HEK293 (cell line): ENCODE measurements around the gene P2RX6.

Source experiments
- CTCF ChIA-PET: fragments of 350-600 bp; formaldehyde crosslinking; extraction: SDS; loops from one replicate; lab custom pipeline; 2021; ENCODE audit warnings: antibody characterized with exemption; lab: Yijun Ruan, JAX
- POLR2A ChIA-PET: fragments of 300-600 bp; formaldehyde crosslinking; extraction: SDS; loops from one replicate; lab custom pipeline; 2020; ENCODE audit warnings: antibody characterized with exemption, inconsistent platforms; lab: Yijun Ruan, JAX
- H3K27ac ChIP-seq: fragments of 200-500 bp; sonication (Bioruptor generic); 2 replicates; pipeline ENCODE4 v1.5.1; 2014; ENCODE audit warnings: low read depth, low read length, control low read depth, inconsistent platforms; ENCODE audit errors: extremely low read depth
- H3K36me3 ChIP-seq, 2 experiments: fragments of 200-500 bp in 1 of 2; sonication (Bioruptor generic) in 1 of 2; 1 replicate in 1 of 2; 2 replicates in 1 of 2; pipeline ENCODE4 v1.5.1; 2014 to 2017; ENCODE audit warnings: inconsistent platforms in 2 of 2, low read length in 2 of 2; ENCODE audit not compliant: control insufficient read depth in 2 of 2, insufficient read depth in 1 of 2
- H3K4me1 ChIP-seq: fragments of 200-500 bp; sonication (Bioruptor generic); 2 replicates; pipeline ENCODE4 v1.5.1; 2014; ENCODE audit warnings: mild to moderate bottlenecking, low read length, inconsistent platforms; ENCODE audit not compliant: control insufficient read depth, insufficient read depth
- H3K4me3 ChIP-seq: 2 replicates; pipeline ENCODE4 v1.5.1; 2011; ENCODE audit warnings: low read depth, mild to moderate bottlenecking, control low read depth, low read length, moderate library complexity
- H3K9me3 ChIP-seq: fragments of 200-500 bp; sonication (Bioruptor generic); 2 replicates; pipeline ENCODE4 v1.5.1; 2014; ENCODE audit warnings: low read depth, low read length, inconsistent platforms; ENCODE audit not compliant: control insufficient read depth, insufficient read depth
- BCL11A ChIP-seq: fragments of 450-650 bp; formaldehyde crosslinking; IDR thresholded peaks from 2 replicates; pipeline ENCODE4 v1.5.1; 2016; ENCODE audit warnings: low read depth, missing biosample characterization, missing genetic modification characterization
- GLI2 ChIP-seq: fragments of 450-650 bp; formaldehyde crosslinking; IDR thresholded peaks from 2 replicates; pipeline ENCODE4; 2017; ENCODE audit warnings: missing biosample characterization, missing genetic modification characterization, low read depth, borderline replicate concordance
- PATZ1 ChIP-seq: fragments of 450-650 bp; formaldehyde crosslinking; IDR thresholded peaks from 2 replicates; pipeline ENCODE4 v1.5.1; 2016; ENCODE audit warnings: missing biosample characterization, missing genetic modification characterization
- RBAK ChIP-seq: fragments of 450-650 bp; formaldehyde crosslinking; IDR thresholded peaks from 2 replicates; pipeline ENCODE4 v1.5.1; 2016; ENCODE audit warnings: missing biosample characterization, missing genetic modification characterization
- SCRT1 ChIP-seq: fragments of 450-650 bp; formaldehyde crosslinking; IDR thresholded peaks from 2 replicates; pipeline ENCODE4 v1.5.1; 2016; ENCODE audit warnings: missing biosample characterization, missing genetic modification characterization, borderline replicate concordance
- ZBTB21 ChIP-seq: fragments of 450-650 bp; formaldehyde crosslinking; IDR thresholded peaks from 2 replicates; pipeline ENCODE4 v1.5.1; 2017; ENCODE audit warnings: missing biosample characterization, missing genetic modification characterization
- ZBTB26 ChIP-seq: fragments of 450-650 bp; formaldehyde crosslinking; optimal IDR thresholded peaks from 2 replicates; pipeline ENCODE3; 2016; ENCODE audit warnings: missing biosample characterization, mild to moderate bottlenecking, missing genetic modification characterization
- ZBTB48 ChIP-seq: fragments of 450-650 bp; formaldehyde crosslinking; IDR thresholded peaks from 2 replicates; pipeline ENCODE4 v1.5.1; 2016; ENCODE audit warnings: missing biosample characterization, missing genetic modification characterization
- ZBTB49 ChIP-seq: fragments of 450-650 bp; formaldehyde crosslinking; IDR thresholded peaks from 2 replicates; pipeline ENCODE4 v1.5.1; 2016; ENCODE audit warnings: missing biosample characterization, missing genetic modification characterization, low read depth
- ZNF121 ChIP-seq: fragments of 450-650 bp; formaldehyde crosslinking; IDR thresholded peaks from 2 replicates; pipeline ENCODE4 v1.5.1; 2016; ENCODE audit warnings: missing biosample characterization, missing genetic modification characterization
- ZNF19 ChIP-seq: fragments of 450-650 bp; formaldehyde crosslinking; IDR thresholded peaks from 2 replicates; pipeline ENCODE4; 2016; ENCODE audit warnings: missing biosample characterization, missing genetic modification characterization, low read depth
- ZNF223 ChIP-seq: fragments of 450-650 bp; formaldehyde crosslinking; IDR thresholded peaks from 2 replicates; pipeline ENCODE4 v1.5.1; 2016; ENCODE audit warnings: missing biosample characterization, missing genetic modification characterization
- ZNF266 ChIP-seq: fragments of 450-650 bp; formaldehyde crosslinking; IDR thresholded peaks from 2 replicates; pipeline ENCODE4 v1.5.1; 2016; ENCODE audit warnings: missing biosample characterization, missing genetic modification characterization, low read depth
- ZNF280D ChIP-seq: fragments of 450-650 bp; formaldehyde crosslinking; IDR thresholded peaks from 2 replicates; pipeline ENCODE4 v1.5.1; 2016; ENCODE audit warnings: missing biosample characterization, missing genetic modification characterization
- ZNF398 ChIP-seq: fragments of 450-650 bp; formaldehyde crosslinking; IDR thresholded peaks from 2 replicates; pipeline ENCODE4 v1.5.1; 2017; ENCODE audit warnings: missing biosample characterization, missing genetic modification characterization
- ZNF488 ChIP-seq: fragments of 450-650 bp; formaldehyde crosslinking; IDR thresholded peaks from 2 replicates; pipeline ENCODE4 v1.5.1; 2016; ENCODE audit warnings: missing biosample characterization, missing genetic modification characterization
- ZNF510 ChIP-seq: fragments of 450-650 bp; formaldehyde crosslinking; IDR thresholded peaks from 2 replicates; pipeline ENCODE4 v1.5.1; 2018; ENCODE audit warnings: mild to moderate bottlenecking, missing genetic modification characterization, missing biosample characterization; ENCODE audit not compliant: insufficient replicate concordance
- ZNF561 ChIP-seq: fragments of 450-650 bp; IDR thresholded peaks from 2 replicates; pipeline ENCODE4 v1.5.1; 2018; ENCODE audit warnings: missing biosample characterization, missing genetic modification characterization, borderline replicate concordance
- ZNF660 ChIP-seq: fragments of 450-650 bp; IDR thresholded peaks from 2 replicates; pipeline ENCODE4 v1.5.1; 2018; ENCODE audit warnings: missing biosample characterization, mild to moderate bottlenecking, missing genetic modification characterization

P2RX6 gene

GRCh38 chr22:21032037-21032867 is 17.3 kb downstream of the P2RX6 start, which contains the start of gene SLC7A4 (continued):
- TF ChIP-seq ZNF280D (tag by site-specific recombination) (no peak), GLI2 (tag by site-specific recombination) (no peak)
- TF ChIP-seq, all 188 proteins: peak for 0

GRCh38 chr22:21032868-21033688 is 18.1 kb downstream of the P2RX6 start:
- no peak overlapping the region for H3K27ac ChIP-seq
- ChIA-PET POLR2A (interaction anchor here (0.9 kb wide), 1 partner anchor 34 kb away, joined by 3 read pairs; no protein-coding TSS in a partner anchor), CTCF (interaction anchor here (1.2 kb wide), 1 partner anchor 12 kb away, joined by 4 read pairs; no protein-coding TSS in a partner anchor)
- H3K36me3 ChIP-seq = no peaks in the 10 kb centered on the region
- no peaks in the 10 kb centered on the region for H3K9me3 ChIP-seq
- no peak for TF ChIP-seq ZNF561
- TF ChIP-seq ZNF121 (tag by site-specific recombination) = no peak
- TF ChIP-seq ZNF223 (tag by site-specific recombination) = no peak
- TF ChIP-seq RBAK (tag by site-specific recombination) = no peak
- TF ChIP-seq PATZ1 (tag by site-specific recombination) = no peak
- TF ChIP-seq ZBTB21 (tag by site-specific recombination) = no peak
- no peak for TF ChIP-seq ZNF488 (tag by site-specific recombination)
- no peak for TF ChIP-seq ZNF19
- no peak for TF ChIP-seq BCL11A (tag by site-specific recombination)
- no peak for TF ChIP-seq SCRT1 (tag by site-specific recombination)
- no peak for TF ChIP-seq ZNF510 (tag by site-specific recombination)
- no peak for TF ChIP-seq ZBTB48 (tag by site-specific recombination)
- H3K4me3 ChIP-seq = no peak overlapping the region
- H3K4me1 ChIP-seq = no peaks in the 10 kb centered on the region

GRCh38 chr22:21033895-21034294 is 18.9 kb downstream of the P2RX6 start:
- POLR2A ChIA-PET = no interaction called here
- Histone ChIP-seq H3K4me3 (no peak overlapping the region), H3K4me1 (no peaks in the 10 kb centered on the region), H3K27ac (no peak overlapping the region), H3K36me3 (no peaks in the 10 kb centered on the region), H3K9me3 (no peaks in the 10 kb centered on the region)
- CTCF ChIA-PET = interaction anchor here (1.2 kb wide), 1 partner anchor 13 kb away, joined by 4 read pairs; no protein-coding TSS in a partner anchor
- TF ChIP-seq ZBTB49 (tag by site-specific recombination) = no peak
- TF ChIP-seq ZNF398 (tag by site-specific recombination) = no peak
- TF ChIP-seq ZNF660 = no peak
- no peak for TF ChIP-seq ZBTB26 (tag by site-specific recombination)
- no peak for TF ChIP-seq ZNF266 (tag by site-specific recombination)
